Measurements from ENCODE around the gene PBX4.

DNA sequence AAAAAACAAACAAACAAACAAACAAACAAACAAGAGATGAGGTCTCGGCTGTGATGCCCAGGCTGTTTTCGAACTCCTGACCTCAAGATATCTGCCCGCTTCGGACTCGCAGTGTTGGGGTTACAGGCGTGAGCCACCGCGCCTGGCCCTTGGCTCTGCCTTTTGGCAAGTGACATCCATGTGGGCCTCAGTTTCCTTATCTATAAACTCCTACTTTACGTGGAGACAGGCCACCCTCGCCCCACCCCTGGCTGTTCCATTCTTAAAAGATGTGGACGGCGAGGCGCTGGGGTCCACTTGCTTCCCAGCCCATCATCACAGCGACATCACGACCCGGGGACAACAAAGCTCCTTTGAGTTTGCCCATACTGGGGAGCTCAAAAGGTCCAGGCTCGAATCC, 104.8 kb downstream of the PBX4 start:
- TF ChIP-seq, protein P1, sequence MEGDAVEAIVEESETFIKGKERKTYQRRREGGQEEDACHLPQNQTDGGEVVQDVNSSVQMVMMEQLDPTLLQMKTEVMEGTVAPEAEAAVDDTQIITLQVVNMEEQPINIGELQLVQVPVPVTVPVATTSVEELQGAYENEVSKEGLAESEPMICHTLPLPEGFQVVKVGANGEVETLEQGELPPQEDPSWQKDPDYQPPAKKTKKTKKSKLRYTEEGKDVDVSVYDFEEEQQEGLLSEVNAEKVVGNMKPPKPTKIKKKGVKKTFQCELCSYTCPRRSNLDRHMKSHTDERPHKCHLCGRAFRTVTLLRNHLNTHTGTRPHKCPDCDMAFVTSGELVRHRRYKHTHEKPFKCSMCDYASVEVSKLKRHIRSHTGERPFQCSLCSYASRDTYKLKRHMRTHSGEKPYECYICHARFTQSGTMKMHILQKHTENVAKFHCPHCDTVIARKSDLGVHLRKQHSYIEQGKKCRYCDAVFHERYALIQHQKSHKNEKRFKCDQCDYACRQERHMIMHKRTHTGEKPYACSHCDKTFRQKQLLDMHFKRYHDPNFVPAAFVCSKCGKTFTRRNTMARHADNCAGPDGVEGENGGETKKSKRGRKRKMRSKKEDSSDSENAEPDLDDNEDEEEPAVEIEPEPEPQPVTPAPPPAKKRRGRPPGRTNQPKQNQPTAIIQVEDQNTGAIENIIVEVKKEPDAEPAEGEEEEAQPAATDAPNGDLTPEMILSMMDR (IDR thresholded peaks at IDR 0.05; ENCODE audit: low read length): no peak
- TF ChIP-seq EZH2 (IDR thresholded peaks at IDR 0.05; ENCODE audit: borderline replicate concordance, low read length): no peak

Measured in OCI-LY1 (cell line).